ENCODE measurements around the gene PSMB5.

The PSMB5 gene

DNA sequence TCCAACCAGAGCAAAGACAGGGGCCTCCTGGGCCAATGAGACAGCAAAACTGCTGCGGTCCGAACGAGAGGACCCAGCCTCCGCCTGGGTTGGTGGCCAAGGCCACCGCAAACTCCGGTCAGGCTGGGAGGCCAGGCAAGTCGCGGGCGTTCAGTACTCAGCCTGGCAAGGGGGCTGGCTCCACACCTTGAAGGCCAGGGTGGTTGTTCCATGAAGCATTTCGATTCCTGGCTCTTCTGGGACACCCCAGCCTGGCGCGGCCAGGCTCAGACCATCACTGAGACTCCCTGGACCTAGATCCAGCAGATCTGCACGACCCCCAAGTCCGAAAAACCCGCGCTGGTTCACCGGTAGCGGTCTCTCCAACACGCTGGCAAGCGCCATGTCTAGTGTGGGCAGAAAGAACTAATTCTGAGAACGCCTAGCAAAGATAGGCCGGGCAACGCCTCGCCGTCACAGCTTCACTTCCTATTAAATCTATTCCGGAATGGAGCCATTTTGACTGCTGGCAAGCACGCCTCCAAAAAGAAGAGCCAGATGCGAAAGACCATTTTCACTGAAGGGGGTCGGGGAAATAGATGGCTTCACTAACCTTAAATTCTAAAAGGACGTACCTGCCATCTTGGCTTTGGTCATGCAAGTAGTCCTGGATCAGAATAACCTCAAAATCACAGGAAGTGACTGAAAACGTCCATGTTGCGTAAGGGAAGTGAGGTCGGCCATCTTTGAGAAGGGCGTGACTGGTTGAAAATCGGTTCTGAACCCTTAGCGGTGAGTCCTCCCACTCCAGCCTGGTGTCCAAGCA is at the start of gene PSMB5:
Gene PSMB5, minus strand, starts transcription at position 403 of the 805 bp plus-strand sequence. Its CDS starts 19 bp downstream, at position 384.
- DNase-seq = peak; percentile 94

DNA sequence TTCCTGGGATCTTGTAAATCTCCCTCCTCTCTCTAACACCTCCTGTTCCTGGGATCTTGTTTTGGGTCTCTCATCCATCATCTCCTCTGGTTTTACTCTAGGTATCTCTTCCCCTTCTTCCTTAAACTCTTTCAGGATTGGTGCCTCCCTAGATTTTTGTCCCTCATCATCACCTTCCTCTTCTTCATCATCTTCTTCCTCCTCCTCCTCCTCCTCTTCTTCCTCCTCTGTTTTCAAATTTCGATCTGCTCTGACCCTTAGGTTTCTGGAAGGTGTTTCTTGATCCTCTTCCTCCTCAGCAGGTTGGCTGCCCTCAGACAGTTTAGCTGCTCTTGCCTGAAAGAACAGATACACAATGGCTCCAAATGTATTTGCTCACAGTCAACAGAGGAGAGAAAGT is 45.8 kb upstream of the PSMB5 start:
- no peak for DNase-seq

DNA sequence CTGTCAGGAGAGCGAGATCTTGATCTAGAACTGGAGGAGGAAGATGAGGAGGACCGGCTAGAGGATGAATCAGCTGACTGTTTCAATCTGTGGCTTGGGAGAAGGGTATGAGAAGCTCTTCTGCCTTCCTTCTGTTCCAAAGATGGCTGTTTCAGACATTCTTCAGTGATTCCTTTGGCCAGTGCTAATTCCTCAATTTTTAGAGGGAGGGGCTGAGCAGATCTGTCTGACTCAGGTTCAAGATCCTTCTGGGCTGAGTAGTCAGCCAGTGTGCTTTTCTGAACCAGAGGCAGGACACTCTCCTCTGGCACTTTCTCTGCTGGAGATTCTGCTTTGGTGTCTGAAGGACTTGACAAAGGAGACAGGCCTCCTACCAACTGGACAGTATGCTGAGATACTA is 45.0 kb upstream of the PSMB5 start:
- peak; percentile 37 for DNase-seq

DNA sequence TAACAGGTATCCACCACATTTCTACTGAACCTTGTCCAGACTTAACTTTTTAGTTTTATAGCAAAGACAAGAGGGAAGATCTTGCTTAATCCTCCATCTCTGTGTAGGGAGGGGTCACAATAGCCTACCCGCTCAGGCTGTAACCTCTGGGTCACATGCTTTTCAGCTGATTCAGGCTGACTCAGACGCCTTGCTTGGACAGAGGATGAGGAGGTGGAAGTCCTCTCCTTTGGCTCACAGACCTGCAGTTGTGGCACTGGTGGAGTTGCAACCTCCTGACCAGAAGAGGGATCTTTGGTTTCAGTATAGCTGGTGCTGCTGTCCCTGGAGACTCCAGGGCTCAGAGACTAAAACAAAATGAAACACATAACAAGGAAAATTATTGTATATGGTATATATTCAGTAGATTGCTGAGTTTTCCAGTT is 44.0 kb upstream of the PSMB5 start:
- DNase-seq = peak; percentile 82

DNA sequence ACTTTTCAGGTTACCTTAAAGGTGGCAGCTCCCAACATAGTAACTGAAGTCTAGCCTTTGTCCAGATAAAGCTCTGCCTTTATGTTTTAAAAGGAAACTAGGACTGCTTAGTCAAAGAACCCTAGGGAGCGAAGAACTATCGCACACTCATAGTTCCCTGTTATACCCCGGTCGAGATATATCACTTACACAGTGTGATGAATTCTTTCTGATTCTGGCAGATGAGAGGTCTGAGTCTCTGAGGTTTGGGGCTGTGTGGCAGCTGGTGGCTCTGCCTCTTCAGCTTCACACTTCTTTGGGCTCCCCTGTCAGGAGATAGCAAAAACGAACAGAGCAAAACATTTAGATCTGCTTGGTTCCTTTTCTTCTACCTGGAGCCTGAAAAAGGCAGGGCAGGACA is 43.3 kb upstream of the PSMB5 start:
- no peak for DNase-seq

DNA sequence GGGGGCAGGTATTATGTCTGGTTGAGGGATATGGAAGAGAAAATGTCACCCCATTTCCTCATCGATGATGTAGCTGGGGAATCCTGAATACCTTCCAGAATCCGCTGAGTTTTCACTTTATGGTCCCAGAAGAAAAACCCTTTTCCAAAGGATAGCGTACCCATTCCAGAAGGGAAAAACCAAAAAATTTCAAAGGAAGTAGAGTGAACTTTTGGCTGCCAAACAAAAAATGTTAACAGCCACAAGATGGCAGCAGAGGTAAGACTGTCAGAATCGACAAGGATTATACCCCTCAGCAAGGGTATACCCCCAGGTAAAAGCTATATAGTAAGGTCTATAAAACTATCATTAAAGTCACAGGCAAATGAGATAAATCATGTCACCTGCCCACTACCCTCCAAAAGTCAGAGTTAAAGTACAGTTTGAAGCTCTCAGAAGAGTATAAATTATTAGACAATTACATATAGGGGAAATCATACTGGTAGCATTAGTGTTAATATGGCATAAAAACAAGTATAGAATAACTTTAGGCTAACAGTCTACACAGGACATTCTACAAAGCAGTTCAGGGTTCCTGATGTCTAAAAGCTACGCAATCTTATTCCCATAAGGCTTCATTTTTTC is 42.2 kb upstream of the PSMB5 start:
- DNase-seq = no peak

DNA sequence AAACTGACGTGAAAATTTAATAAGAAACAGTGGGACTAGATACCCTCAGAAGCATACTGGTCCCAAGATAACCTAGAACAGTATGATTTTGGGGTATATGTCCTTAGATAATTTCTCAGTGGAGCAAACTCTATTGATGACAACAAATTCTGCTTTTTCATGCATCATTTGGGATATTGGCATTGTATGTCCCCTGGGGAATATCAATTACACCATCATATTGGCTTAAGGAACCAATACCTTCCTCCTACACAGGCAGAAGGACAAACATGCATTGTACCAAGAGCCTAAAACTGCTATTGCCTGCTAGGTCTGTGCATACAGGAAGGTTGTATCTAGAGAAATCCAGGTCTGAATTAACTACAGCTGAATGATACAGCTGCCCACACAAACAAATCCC is 40.2 kb upstream of the PSMB5 start:
- DNase-seq = no peak

DNA sequence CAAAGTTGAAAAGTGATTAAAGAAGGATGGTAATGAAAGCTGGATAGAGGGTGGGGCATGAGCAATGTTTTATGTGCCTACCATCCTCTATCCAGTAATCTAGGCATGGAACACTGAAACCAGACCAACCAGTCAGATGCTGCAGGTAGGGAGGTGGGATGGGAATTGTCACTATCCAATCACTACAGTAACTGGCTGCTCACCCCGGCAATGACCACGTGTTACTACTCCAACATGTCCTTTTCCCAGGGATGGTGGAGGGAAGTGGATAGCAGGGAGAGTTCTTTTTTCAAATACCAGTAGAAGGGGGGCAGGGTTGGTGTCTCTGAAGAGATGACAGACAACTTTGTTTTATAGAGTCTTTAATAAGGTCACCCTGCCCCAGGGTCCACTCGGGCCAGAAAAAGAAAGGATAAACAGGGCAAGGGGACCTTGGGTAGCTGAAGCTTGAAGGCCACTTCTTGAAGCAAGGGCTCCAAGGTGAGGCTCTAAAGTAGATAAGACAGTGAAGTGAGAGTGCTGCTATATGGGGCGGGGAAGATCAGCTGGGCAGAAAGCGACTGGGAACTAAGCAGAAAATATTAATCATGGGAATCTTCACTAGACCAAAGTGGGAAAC is 37.3 kb upstream of the PSMB5 start:
- DNase-seq = no peak

DNA sequence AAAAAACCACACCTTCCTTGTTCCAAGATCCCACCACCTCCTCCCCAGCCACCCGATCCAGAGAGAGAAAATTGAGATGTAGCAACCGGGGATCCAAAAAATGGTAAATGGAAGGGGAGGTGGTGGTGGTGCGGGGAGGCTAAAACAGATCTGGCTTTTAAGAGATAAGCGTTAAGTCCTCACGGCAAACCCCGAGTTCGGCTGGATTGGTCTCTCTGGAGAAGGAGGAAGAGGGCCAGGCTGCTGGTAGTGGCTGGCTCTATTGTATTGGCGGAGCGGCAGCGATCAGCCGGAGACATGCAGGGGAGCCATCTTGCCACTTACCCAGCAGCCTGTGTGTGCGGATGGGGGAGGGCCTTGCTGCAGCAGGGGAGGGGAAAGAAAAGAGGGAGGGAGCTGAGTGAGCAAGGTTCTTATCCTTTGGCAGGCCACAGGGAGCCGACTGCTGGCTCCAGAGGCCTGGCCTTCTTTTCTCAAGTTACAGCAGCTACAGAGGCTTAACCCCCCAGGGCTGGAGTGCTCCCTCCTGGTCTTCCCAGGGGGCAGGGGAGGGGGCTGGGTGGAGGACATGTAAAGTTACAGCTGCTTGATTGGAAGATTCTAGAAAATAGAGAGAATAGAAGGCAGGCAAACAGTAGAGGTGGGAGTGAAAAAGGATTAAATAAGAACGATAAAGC is 36.7 kb upstream of the PSMB5 start:
- DNase-seq = peak; percentile 91

DNA sequence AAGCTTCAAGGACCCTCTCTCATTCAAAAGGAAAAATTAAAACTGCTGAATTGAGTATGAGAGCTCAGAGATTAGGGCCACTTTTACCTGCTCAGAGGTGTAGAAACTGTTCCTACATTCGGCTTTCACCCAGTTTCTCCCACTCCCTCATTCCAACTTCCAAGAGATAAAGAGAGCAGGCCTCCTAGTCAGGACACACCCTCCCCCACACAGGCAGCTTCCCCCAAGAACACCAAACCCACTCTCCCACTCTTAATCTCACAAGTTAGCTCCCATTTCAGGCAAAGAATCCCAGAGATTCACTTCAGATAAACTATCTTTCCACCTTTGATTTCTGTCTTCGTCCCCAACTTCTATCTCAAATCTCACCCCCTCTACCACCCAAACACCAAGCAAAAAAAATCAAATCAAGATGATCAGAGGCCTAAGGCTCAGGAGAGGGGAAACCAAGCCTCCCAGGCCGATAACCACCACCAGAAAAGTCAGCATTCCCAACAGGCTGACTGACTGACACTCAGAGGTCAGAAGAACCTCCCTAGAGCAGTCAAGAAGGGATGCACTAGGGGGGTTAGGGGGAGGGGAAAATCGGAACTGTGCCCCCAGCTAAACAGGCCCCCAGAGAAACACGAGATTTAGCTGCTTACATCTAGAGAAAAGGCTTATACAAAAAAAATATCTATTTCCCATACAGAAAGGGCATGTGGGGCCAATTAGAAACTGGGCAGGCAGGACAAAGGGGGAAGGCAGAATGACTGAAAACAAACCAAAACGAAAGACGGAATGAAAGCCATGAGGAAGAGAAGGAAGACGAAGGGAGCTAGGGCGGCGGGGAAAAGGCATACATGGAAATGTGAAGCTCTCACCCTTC is 35.8 kb upstream of the PSMB5 start:
- no peak for DNase-seq

DNA sequence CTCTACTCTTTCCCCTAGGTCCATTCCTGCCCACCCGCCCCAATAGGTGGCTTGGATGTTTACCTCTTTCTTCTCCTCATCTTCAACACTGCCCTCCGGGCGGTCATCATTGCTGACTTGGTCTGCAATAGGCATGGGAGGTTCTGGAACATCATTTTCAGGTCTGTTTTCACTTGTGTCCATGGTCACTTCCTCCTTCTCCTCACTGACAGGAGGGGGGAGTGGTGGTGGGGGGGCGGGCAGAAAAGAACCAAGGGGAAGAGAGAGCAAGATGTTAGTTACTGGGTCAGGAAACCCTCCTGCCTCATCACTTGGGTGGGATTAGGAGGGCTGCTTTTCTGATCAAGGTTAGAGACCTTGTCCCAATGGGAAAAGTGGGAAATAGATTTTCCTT is 34.7 kb upstream of the PSMB5 start:
- DNase-seq = no peak

DNA sequence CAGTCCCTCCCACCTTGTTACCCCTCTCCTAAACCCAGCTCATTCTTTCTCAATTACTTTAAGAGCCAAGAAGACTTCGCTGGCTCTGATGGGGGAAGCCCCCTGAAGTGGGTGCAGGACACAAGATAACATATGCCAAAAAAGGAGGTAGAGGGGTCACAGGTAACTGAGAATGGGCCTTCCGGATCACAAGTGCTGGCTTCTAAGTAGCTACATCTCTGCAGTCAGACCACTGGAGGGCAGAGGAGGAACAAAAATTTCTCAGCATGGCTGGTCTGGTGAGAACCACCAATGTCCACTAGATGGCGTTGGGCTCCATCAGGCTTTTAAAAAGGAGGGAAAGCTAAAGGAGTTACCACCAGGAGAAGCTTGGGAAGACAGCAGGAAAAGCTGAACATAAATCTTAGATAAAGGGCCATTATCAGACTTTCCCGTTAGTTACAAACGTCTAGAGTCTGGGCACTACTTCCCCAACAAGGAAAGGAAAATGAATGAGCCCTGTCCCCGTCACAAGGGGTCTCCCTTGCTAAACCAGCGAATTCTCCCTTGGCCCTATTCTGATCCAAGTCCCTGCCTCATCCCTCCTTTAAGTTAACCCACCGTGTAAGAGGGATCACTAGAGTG is 34.2 kb upstream of the PSMB5 start:
- DNase-seq = peak; percentile 91

DNA sequence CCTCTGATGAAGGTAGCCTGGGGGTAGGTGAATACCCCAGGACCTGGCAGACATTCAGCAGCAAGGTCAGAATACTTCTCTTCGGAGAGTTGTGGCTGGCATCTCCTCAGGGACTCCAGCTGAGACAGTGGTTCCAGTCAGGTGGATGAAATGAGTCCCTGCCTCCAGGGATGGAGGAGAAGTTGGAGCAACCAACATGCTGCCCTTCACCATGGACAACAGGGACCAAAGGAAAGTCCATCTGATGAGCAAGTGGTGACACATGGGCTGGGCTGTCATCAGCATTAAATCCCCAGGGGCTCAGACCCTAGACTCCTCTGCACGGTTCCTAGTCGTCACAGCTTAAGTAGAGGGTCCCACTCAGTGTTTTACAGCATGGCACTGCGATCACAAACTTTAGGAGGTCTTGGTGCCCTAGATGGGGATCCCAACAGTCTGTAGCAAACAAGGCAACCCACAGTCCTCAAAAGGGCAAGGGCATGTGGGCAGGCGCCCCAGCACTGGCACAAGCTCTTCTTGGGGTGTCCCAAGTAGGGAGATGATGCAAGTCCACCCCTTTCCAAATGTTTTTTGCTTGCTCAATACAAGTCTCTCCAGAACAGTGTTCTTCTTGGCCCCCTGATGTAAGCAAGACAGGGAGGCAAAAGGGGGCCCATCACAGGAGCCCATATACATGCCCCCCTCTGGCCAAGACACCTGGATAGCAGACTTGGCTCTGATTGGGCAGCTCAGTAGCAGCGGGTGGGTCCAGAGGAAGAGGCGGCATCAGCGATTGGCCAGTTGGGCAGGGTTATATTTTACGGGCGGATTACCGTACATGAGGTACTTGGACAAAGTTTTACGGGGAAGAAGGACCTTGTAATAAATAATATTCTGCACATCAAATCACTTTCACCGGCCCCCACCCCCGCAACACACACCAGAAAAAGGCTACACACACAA is 33.4 kb upstream of the PSMB5 start:
- no peak for DNase-seq

DNA sequence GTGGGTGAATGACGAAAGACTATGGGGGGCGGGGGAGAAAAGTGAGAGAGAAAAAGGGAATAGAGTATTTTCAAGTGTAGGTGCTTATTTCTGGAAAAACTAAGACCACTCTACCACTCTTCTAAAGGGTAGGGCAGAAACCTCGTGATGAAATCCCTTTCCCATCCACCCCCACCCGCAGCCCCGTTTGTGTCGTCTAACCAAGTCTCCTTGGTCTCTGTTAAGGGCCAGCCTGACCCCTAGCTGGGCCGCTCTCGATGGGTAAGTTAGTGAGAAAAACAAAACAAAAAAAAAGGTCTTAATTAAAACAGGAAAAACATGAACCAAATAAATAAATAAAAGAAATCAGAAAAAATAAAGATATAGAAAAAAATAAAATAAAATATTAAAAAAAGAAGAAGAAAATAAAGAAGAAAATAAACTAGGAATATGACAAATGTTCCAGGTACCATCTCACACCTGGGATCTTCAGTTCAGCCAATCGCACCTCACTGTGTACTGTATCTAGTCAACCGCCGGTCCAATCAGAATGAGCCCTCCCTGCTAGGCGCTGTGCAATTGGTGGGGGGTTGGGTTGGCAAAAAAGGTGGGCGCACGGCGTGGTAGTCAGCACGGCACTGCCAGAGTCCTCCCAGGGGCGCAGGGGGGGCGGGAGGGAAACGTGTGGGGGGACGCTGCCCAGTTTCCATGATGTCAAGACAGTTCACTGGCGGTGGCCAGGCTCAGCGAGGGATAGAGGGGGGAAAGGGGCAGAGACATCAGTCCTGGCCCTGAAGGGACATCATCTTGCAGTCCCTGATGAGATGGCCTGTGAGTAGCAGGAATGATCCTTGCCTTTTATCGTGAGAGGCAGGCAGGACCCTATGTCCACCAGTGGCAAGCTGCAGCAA is 32.4 kb upstream of the PSMB5 start:
- DNase-seq = no peak

DNA sequence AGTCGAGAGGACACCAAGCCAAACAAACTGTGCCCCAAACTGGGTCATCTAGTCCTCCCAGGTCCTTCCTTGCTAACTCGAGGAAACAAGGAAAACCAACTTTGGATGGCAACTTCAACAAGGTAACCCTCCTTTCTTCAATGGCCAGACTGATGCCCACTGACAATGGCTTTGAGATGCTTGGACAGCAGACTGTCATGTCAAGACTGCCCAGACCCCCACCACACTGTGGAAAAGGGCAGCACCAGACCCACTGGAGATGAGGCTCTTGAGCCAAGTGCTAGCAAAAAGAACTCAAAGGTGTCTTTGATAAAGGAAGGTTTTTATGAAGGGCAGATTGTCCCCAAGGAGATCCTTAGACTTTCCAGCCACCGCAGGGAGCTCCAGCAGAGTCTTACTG is 31.7 kb upstream of the PSMB5 start:
- no peak for DNase-seq

DNA sequence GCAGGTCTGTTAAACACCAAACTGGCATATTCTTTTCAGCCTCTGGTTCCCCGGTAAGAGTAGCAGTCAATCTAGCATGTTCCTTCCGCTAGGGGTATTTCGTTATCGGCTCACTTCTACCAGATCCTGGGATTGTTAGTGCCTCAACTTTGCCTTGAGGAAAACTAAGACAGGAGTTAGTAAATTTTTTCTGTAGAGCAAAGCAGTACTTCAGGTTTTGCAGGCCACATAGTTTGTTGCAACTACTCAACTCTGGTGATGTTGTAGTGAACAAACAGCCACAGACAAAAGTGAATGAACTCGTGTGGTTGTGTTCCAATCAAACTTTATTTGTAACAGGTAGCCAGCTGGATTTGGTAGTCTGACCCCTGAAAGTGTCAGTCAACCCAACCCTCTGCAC is 28.9 kb upstream of the PSMB5 start:
- DNase-seq = no peak

DNA sequence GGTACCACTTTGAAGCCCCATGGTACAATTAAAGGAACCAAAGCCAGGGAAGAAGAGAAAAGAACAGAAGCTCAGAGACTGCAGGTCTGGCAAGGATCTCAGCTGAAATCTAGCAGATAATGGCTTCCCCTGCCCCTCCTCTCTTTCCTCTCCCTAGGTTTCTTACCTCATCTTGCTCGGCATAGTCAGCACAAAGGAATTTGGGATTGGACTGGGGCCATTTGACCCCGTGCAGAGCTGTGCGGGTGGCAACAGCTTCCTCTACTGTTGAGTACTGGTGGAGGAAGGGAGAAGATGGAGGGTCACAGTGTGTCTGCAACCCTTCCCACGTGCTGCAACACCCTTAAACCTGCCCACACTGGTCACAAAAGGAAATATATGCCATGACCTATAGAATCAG is 27.3 kb upstream of the PSMB5 start:
- DNase-seq = peak; percentile 96

DNA sequence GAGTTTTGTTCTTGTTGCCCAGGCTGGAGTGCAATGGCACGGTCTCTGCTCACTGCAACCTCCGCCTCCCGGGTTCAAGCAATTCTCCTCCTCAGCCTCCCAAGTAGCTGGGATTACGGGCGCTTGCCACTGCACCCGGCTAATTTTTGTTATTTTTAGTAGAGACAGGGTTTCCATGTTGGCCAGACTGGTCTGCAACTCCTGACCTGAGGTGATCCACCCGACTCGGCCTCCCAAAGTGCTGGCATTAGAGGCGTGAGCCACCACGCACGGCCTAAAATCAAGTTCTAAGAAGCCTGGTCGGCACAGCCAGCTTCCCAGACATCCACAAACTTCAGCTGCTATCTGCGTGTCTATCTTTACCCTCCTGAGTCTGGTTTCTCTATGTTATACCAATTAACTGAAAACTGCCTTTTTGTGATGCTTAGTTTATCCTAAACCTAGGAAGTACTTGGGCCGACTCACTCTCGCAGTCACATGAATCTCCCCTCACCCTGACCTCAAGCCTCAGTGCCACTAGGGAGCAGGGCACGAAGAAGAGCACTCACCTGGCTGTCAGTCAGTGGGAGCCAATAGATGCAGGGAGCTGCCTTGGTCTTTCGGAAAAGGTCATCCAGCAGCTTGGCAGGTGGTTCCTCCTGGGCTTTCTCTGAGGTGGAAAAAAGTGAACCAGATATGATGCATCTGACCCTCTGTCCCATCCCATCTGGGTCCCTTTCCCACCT is 26.0 kb upstream of the PSMB5 start:
- no peak for DNase-seq
